ENCODE data around the gene WDPCP.
"Not testable (repeated sequence)": the region's sequence is repeated elsewhere in the genome, so short reads cannot be mapped to it uniquely, and the experiment has no call there.

Gene WDPCP

GRCh38 chr2:63323662-63324061 lies 264.6 kb downstream of the WDPCP start:
- not testable (repeated sequence) for H3K27ac ChIP-seq (ENCODE audit: low read depth, low read length); H3K27me3 ChIP-seq (ENCODE audit: control insufficient read depth, insufficient read depth, low read length); H3K36me3 ChIP-seq (ENCODE audit: control insufficient read depth, insufficient read depth, low read length); H3K4me1 ChIP-seq (ENCODE audit: control insufficient read depth, insufficient read depth, low read length); H3K9me3 ChIP-seq (ENCODE audit: control insufficient read depth, insufficient read depth, low read depth, low read length); H3K9ac ChIP-seq (ENCODE audit: low read length)
- peak overlapping the region; percentile 27; the same call in 1 of the 2 replicates for H3K4me3 ChIP-seq (ENCODE audit: low read depth, low read length)

DNA sequence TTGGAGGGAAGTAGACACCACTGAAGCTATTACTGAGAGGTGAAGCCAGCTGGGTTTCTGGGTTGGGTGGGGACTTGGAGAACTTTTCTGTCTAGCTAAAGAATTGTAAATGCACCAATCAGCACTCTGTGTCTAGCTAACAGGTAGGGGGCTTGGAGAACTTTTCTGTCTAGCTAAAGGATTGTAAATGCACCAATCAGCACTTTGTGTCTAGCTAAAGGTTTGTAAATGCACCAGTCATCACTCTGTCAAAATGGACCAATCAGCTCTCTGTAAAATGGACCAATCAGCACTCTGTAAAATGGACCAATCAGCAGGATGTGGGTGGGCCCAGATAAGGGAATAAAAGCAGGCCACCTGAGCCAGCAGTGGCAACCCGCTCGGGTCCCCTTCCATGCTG lies 266.3 kb downstream of the WDPCP start:
- not testable (repeated sequence) for H3K4me3 ChIP-seq (ENCODE audit: low read depth, low read length); H3K4me1 ChIP-seq (ENCODE audit: control insufficient read depth, insufficient read depth, low read length); H3K9ac ChIP-seq (ENCODE audit: low read length); H3K27me3 ChIP-seq (ENCODE audit: control insufficient read depth, insufficient read depth, low read length); H3K27ac ChIP-seq (ENCODE audit: low read depth, low read length); H3K36me3 ChIP-seq (ENCODE audit: control insufficient read depth, insufficient read depth, low read length); H3K9me3 ChIP-seq (ENCODE audit: control insufficient read depth, insufficient read depth, low read depth, low read length)

DNA sequence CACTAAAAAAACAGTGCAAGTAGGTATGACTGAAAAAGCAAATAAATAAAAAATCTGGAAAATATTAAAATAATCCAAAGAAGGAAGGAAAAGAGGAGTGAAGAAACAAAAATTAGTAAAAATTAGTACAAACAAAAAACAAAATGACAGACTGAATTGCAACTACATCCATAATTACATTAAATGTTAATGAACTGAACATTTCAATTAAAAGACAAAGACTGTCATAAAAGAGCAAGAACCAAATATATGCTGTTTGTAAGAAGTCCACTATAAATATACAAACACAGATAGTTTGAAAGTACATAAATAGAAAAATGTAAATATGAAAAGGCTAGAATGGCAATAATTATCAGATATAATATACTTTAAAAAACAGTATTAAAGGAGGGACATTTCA lies 267.6 kb downstream of the WDPCP start:
- Histone ChIP-seq H3K4me3 (ENCODE audit: low read depth, low read length) (no peak overlapping the region), H3K4me1 (ENCODE audit: control insufficient read depth, insufficient read depth, low read length) (peaks cover 2% of the 10 kb centered on the region; the same call in 1 of the 2 replicates), H3K9me3 (ENCODE audit: control insufficient read depth, insufficient read depth, low read depth, low read length) (peaks cover 4% of the 10 kb centered on the region; the same call in 1 of the 2 replicates), H3K27ac (ENCODE audit: low read depth, low read length) (no peak overlapping the region), H3K36me3 (ENCODE audit: control insufficient read depth, insufficient read depth, low read length) (no peaks in the 10 kb centered on the region), H3K27me3 (ENCODE audit: control insufficient read depth, insufficient read depth, low read length) (no peaks in the 10 kb centered on the region), H3K9ac (ENCODE audit: low read length) (no peak overlapping the region)

GRCh38 chr2:63310614-63311013 lies 277.7 kb downstream of the WDPCP start:
- Histone ChIP-seq H3K4me1 (ENCODE audit: control insufficient read depth, insufficient read depth, low read length) (no peaks in the 10 kb centered on the region), H3K9me3 (ENCODE audit: control insufficient read depth, insufficient read depth, low read depth, low read length) (peaks cover 6% of the 10 kb centered on the region; the same call in 1 of the 2 replicates)

GRCh38 chr2:63301481-63301880 lies 286.8 kb downstream of the WDPCP start:
- Histone ChIP-seq H3K36me3 (ENCODE audit: control insufficient read depth, insufficient read depth, low read length) (0 out of 2 replicates have a peak, but pooled peaks cover 3% of the 10 kb centered on the region), H3K4me3 (ENCODE audit: low read depth, low read length) (no peak overlapping the region), H3K9me3 (ENCODE audit: control insufficient read depth, insufficient read depth, low read depth, low read length) (peaks cover 70% of the 10 kb centered on the region), H3K27me3 (ENCODE audit: control insufficient read depth, insufficient read depth, low read length) (no peaks in the 10 kb centered on the region), H3K27ac (ENCODE audit: low read depth, low read length) (no peak overlapping the region), H3K9ac (ENCODE audit: low read length) (no peak overlapping the region), H3K4me1 (ENCODE audit: control insufficient read depth, insufficient read depth, low read length) (no peaks in the 10 kb centered on the region)

More at GRCh38 chr2:63310614-63311013, 277.7 kb downstream of the WDPCP start:
- no peaks in the 10 kb centered on the region for H3K36me3 ChIP-seq (ENCODE audit: control insufficient read depth, insufficient read depth, low read length)
- no peak overlapping the region for H3K4me3 ChIP-seq (ENCODE audit: low read depth, low read length)
- no peaks in the 10 kb centered on the region for H3K27me3 ChIP-seq (ENCODE audit: control insufficient read depth, insufficient read depth, low read length)
- H3K9ac ChIP-seq (ENCODE audit: low read length) = no peak overlapping the region
- no peak overlapping the region for H3K27ac ChIP-seq (ENCODE audit: low read depth, low read length)

DNA sequence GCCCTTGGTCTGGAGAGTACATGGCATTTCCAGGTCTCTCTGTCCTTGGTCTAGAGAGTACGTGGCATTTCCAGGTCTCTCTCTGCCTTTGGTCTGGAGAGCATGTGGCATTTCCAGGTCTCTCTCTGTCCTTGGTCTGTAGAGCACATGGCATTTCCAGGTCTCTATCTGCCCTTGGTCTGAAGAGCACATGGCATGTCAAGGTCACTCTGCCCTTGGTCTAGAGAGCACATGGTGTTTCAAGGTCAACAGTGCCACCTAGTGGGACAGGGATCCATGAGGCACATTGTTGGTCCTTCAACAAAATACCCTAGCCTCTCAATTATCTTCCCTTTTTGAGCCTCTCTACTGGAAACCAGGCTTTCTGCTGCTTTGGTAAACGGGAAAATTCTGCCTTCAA lies 287.4 kb downstream of the WDPCP start:
- Histone ChIP-seq H3K4me3 (ENCODE audit: low read depth, low read length) (no peak overlapping the region), H3K27me3 (ENCODE audit: control insufficient read depth, insufficient read depth, low read length) (no peaks in the 10 kb centered on the region), H3K36me3 (ENCODE audit: control insufficient read depth, insufficient read depth, low read length) (0 out of 2 replicates have a peak, but pooled peaks cover 3% of the 10 kb centered on the region), H3K4me1 (ENCODE audit: control insufficient read depth, insufficient read depth, low read length) (no peaks in the 10 kb centered on the region), H3K27ac (ENCODE audit: low read depth, low read length) (no peak overlapping the region), H3K9ac (ENCODE audit: low read length) (no peak overlapping the region), H3K9me3 (ENCODE audit: control insufficient read depth, insufficient read depth, low read depth, low read length) (peaks cover 70% of the 10 kb centered on the region)

DNA sequence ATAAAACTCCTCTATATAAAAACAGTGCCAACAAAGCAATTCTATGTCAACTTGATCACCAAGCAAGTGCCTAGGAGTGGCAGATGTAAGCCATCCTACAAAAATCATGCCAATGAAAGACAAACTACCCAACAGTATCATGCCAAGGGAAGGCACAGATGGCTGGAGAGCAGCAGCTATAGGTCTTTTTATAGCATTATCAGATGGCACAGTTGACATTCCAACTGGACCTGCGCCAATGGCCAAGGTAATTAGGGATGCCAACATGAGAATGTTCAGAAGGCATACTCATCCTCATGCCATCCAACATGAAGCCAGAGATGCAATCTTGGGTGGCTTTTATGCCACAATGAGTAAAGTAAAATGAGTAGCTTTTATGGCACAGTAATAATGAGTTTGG lies 300.3 kb downstream of the WDPCP start:
- no peak overlapping the region for H3K4me3 ChIP-seq (ENCODE audit: low read depth, low read length)
- no peak overlapping the region for H3K27ac ChIP-seq (ENCODE audit: low read depth, low read length)
- no peaks in the 10 kb centered on the region for H3K36me3 ChIP-seq (ENCODE audit: control insufficient read depth, insufficient read depth, low read length)
- H3K4me1 ChIP-seq (ENCODE audit: control insufficient read depth, insufficient read depth, low read length) = no peaks in the 10 kb centered on the region
- no peak overlapping the region for H3K9ac ChIP-seq (ENCODE audit: low read length)
- no peaks in the 10 kb centered on the region for H3K27me3 ChIP-seq (ENCODE audit: control insufficient read depth, insufficient read depth, low read length)
- H3K9me3 ChIP-seq (ENCODE audit: control insufficient read depth, insufficient read depth, low read depth, low read length) = peaks cover 16% of the 10 kb centered on the region

DNA sequence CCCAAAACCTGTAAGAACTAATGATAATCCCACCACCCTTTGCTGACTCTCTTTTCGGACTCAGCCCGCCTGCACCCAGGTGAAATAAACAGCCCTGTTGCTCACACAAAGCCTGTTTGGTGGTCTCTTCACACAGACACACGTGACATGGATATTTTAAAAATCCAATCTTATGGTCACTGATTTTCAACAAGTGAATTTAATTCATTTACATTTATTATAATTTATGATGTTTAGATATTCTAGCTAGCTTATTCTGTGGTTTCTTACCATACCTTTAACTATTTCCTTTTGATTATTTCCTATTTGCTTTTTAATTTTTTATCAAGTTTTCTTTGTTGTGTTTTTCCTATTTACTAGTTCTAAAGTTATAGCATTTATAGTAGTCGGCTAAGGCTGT lies 301.8 kb downstream of the WDPCP start:
- H3K4me1 ChIP-seq (ENCODE audit: control insufficient read depth, insufficient read depth, low read length); H3K9ac ChIP-seq (ENCODE audit: low read length); H3K36me3 ChIP-seq (ENCODE audit: control insufficient read depth, insufficient read depth, low read length); H3K27ac ChIP-seq (ENCODE audit: low read depth, low read length); H3K27me3 ChIP-seq (ENCODE audit: control insufficient read depth, insufficient read depth, low read length); H3K4me3 ChIP-seq (ENCODE audit: low read depth, low read length): not testable (repeated sequence)
- H3K9me3 ChIP-seq (ENCODE audit: control insufficient read depth, insufficient read depth, low read depth, low read length) = peaks cover 13% of the 10 kb centered on the region

GRCh38 chr2:63283273-63283672 lies 305.0 kb downstream of the WDPCP start:
- Histone ChIP-seq H3K36me3 (ENCODE audit: control insufficient read depth, insufficient read depth, low read length) (no peaks in the 10 kb centered on the region), H3K9ac (ENCODE audit: low read length) (no peak overlapping the region), H3K9me3 (ENCODE audit: control insufficient read depth, insufficient read depth, low read depth, low read length) (peaks cover 24% of the 10 kb centered on the region), H3K4me1 (ENCODE audit: control insufficient read depth, insufficient read depth, low read length) (no peaks in the 10 kb centered on the region), H3K27ac (ENCODE audit: low read depth, low read length) (no peak overlapping the region), H3K27me3 (ENCODE audit: control insufficient read depth, insufficient read depth, low read length) (no peaks in the 10 kb centered on the region), H3K4me3 (ENCODE audit: low read depth, low read length) (no peak overlapping the region)

GRCh38 chr2:63272560-63272959 lies 315.7 kb downstream of the WDPCP start:
- Histone ChIP-seq H3K4me3 (ENCODE audit: low read depth, low read length) (no peak overlapping the region), H3K27me3 (ENCODE audit: control insufficient read depth, insufficient read depth, low read length) (no peaks in the 10 kb centered on the region), H3K9me3 (ENCODE audit: control insufficient read depth, insufficient read depth, low read depth, low read length) (peaks cover 17% of the 10 kb centered on the region)

GRCh38 chr2:63270717-63271116 lies 317.6 kb downstream of the WDPCP start:
- no peak overlapping the region for H3K4me3 ChIP-seq (ENCODE audit: low read depth, low read length)
- no peaks in the 10 kb centered on the region for H3K36me3 ChIP-seq (ENCODE audit: control insufficient read depth, insufficient read depth, low read length)
- no peak overlapping the region for H3K27ac ChIP-seq (ENCODE audit: low read depth, low read length)
- no peaks in the 10 kb centered on the region for H3K27me3 ChIP-seq (ENCODE audit: control insufficient read depth, insufficient read depth, low read length)
- H3K9ac ChIP-seq (ENCODE audit: low read length) = no peak overlapping the region
- peaks cover 17% of the 10 kb centered on the region for H3K9me3 ChIP-seq (ENCODE audit: control insufficient read depth, insufficient read depth, low read depth, low read length)
- no peaks in the 10 kb centered on the region for H3K4me1 ChIP-seq (ENCODE audit: control insufficient read depth, insufficient read depth, low read length)

More at GRCh38 chr2:63272560-63272959, 315.7 kb downstream of the WDPCP start:
- no peaks in the 10 kb centered on the region for H3K36me3 ChIP-seq (ENCODE audit: control insufficient read depth, insufficient read depth, low read length)
- no peaks in the 10 kb centered on the region for H3K4me1 ChIP-seq (ENCODE audit: control insufficient read depth, insufficient read depth, low read length)
- no peak overlapping the region for H3K9ac ChIP-seq (ENCODE audit: low read length)
- no peak overlapping the region for H3K27ac ChIP-seq (ENCODE audit: low read depth, low read length)

DNA sequence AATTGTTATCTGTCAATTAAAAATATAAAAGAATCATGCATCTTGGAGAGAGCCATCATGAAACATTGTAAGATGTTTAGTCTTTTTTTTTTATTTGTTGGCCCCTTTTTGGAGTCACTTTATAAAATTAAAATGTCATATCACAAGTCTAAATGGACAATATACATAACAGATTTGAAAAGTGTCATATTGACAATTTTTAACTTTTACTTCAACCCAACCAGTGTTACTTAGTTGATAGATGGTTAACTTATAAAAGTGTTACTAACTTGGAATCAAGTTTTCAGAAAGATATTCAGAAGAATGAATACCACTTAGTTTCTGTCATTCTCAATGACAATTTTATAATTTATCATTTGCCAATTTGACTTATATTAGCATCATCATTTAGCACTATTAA lies 319.3 kb downstream of the WDPCP start:
- Histone ChIP-seq H3K36me3 (ENCODE audit: control insufficient read depth, insufficient read depth, low read length) (no peaks in the 10 kb centered on the region), H3K4me1 (ENCODE audit: control insufficient read depth, insufficient read depth, low read length) (no peaks in the 10 kb centered on the region), H3K27ac (ENCODE audit: low read depth, low read length) (no peak overlapping the region)

More for the DNA sequence above, 319.3 kb downstream of the WDPCP start:
- no peak overlapping the region for H3K9ac ChIP-seq (ENCODE audit: low read length)
- no peak overlapping the region for H3K4me3 ChIP-seq (ENCODE audit: low read depth, low read length)
- no peaks in the 10 kb centered on the region for H3K27me3 ChIP-seq (ENCODE audit: control insufficient read depth, insufficient read depth, low read length)
- peaks cover 17% of the 10 kb centered on the region for H3K9me3 ChIP-seq (ENCODE audit: control insufficient read depth, insufficient read depth, low read depth, low read length)

Data from HUES6 (cell line).